ENCODE data around the gene MGRN1. TPM values are rescaled to one million over a fixed set of nuclear protein-coding genes. Genes with fewer than 3 reads are reported as not detected.

Gene MGRN1
- polyA plus RNA-seq, 3 donors: 3.7 to 48.2 (median 4.7) TPM

DNA sequence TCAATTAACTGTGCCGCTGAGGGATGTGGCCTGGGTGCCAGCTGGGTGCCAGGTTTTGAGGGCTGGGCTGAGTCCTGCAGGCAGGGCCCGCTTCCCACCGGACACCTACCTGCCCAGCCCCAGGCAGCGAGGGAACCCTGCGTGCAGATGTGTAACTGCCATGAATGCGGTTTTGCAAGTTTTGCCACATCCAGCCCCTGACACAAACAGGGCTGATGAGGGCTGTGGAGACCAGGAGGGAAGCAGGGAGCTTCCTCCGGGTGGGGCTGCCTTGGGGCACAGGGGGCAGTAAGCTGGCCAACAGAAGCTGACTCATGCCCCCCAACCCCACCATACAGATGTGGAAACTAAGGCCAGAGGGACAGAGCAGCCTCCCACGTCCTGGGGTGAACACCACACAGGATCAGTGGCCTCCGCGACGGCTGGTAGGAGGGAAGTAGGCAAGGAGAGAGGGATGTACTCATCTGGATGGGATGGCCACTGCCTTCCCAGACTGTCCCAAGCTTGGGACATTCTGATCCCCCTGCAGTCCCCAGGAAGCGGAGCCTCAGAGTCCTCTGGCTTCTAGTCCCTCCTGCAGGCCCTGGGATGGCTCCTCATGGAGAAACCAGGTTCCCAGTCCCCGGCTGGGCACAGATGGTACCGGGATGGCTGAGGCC lies 11.5 kb upstream of the MGRN1 start:
- Mint-ChIP-seq H3K36me3 (peaks cover 5 to 16% of the 10 kb centered on the region in 2 donors), H3K27me3 (ENCODE audit: low read depth in 3 of 3) (peaks cover 0 to 3% (median 0%) of the 10 kb centered on the region in 3 donors), H3K4me1 (peaks cover 47% of the 10 kb centered on the region), H3K27ac (peak overlapping the region in 4 of 7 donors; percentile 19 to 82 (median 63)), H3K4me3 (peak overlapping the region; percentile 78 to 84), H3K9me3 (peaks cover 0 to 1% (median 0%) of the 10 kb centered on the region in 7 donors)
- Histone ChIP-seq H3K27me3 (ENCODE audit: control insufficient read depth in 2 of 2, insufficient read depth in 2 of 2, low read length in 2 of 2) (no peaks in the 10 kb centered on the region), H3K36me3 (replicated peaks in 1 of 2; ENCODE audit: control insufficient read depth in 1 of 2, insufficient read depth in 2 of 2, low read length in 2 of 2) (peaks cover 11 to 18% of the 10 kb centered on the region in 2 donors), H3K4me1 (ENCODE audit: control insufficient read depth in 1 of 2, insufficient read depth in 2 of 2, low read length in 2 of 2) (peaks cover 47 to 53% of the 10 kb centered on the region in 2 donors), H3K9me3 (replicated peaks in 1 of 2; ENCODE audit: control insufficient read depth in 1 of 2, insufficient read depth in 1 of 2, low read length in 2 of 2) (no peaks in the 10 kb centered on the region), H3K79me2 (ENCODE audit: insufficient read depth, low read length) (peaks cover 51% of the 10 kb centered on the region), H3K4me3 (replicated peaks in 1 of 3; ENCODE audit: low read depth in 2 of 3, low read length in 3 of 3) (peak overlapping the region; percentile 61 to 76 (median 64)), H2AFZ (ENCODE audit: insufficient read depth, low read depth, low read length, poor library complexity, severe bottlenecking) (no peak overlapping the region), H4K20me1 (ENCODE audit: insufficient read depth, low read length) (peaks cover 58% of the 10 kb centered on the region), H3K27ac (ENCODE audit: low read depth in 1 of 2, low read length in 2 of 2) (peak overlapping the region in 1 of 2 donors; percentile 78), H3K4me2 (replicated peaks; ENCODE audit: extremely low read depth, low read length, poor library complexity, severe bottlenecking) (peak overlapping the region; percentile 96), H3K9ac (ENCODE audit: insufficient read depth, low read length, poor library complexity, severe bottlenecking) (peak overlapping the region; percentile 85)
- TF ChIP-seq, protein P1, sequence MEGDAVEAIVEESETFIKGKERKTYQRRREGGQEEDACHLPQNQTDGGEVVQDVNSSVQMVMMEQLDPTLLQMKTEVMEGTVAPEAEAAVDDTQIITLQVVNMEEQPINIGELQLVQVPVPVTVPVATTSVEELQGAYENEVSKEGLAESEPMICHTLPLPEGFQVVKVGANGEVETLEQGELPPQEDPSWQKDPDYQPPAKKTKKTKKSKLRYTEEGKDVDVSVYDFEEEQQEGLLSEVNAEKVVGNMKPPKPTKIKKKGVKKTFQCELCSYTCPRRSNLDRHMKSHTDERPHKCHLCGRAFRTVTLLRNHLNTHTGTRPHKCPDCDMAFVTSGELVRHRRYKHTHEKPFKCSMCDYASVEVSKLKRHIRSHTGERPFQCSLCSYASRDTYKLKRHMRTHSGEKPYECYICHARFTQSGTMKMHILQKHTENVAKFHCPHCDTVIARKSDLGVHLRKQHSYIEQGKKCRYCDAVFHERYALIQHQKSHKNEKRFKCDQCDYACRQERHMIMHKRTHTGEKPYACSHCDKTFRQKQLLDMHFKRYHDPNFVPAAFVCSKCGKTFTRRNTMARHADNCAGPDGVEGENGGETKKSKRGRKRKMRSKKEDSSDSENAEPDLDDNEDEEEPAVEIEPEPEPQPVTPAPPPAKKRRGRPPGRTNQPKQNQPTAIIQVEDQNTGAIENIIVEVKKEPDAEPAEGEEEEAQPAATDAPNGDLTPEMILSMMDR (IDR thresholded peaks at IDR 0.05): no peak
- intact Hi-C loops (cut with micrococcal nuclease): loop anchor here in 1 of 2 donors (5.0 to 10.0 kb wide), 2 partner anchors 39 to 98 kb away; no protein-coding TSS in a partner anchor
- 44% methylated on average over 7 of the region's 14 CpGs for WGBS (ENCODE audit: insufficient coverage)
- DNase-seq: peak in 1 of 3 donors; percentile 30

DNA sequence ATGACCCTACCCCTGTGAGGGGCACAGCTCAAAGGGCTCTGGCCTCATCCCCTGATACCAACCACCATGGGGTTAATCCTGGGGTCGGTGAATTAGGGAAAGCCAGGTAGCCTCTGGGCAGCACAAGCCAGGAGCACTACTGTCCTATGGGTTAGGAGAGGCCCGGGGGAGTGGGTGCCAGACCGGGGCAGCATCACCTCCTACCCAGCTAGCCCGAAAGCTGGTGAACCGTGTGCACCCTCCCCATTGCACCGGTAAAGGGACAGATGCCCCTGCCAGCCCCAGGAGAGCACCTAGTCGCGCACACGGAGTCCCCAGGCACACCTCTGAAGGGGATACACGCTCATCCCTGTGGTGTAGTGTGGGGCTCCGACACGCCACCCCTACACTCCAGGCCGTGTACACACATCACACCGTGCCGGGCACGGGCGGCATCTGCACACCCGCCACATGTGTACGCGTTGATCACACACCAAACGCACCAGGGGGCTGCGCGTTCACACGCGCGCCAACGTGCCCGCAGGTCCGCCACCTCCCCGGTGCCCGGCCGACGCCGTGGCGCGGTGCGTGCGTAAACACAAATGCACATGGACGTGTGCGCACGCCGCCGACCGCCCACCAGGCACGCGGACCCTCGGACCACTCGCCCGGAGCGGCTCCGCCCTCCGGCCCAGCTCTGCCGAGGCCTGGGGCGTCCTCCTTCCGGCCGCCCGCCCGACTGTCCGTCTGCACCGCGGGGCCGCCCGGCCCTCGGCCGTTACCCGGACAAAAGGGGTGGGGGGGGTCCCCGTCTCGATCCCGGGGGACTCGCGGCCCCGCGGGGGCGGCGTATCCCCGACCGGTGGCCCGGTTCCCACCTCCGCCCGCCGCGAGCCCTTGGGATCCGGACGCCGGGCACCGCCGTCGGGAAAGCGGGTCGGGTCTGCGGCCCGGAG lies 10.7 kb upstream of the MGRN1 start:
- peaks cover 0 to 2% (median 0%) of the 10 kb centered on the region in 3 donors for H3K27me3 Mint-ChIP-seq (ENCODE audit: low read depth in 3 of 3)
- Histone ChIP-seq H3K9ac (ENCODE audit: insufficient read depth, low read length, poor library complexity, severe bottlenecking) (peak overlapping the region; percentile 85), H3K27ac (ENCODE audit: low read depth in 1 of 2, low read length in 2 of 2) (peak overlapping the region in 1 of 2 donors; percentile 78), H3K9me3 (replicated peaks in 1 of 2; ENCODE audit: control insufficient read depth in 1 of 2, insufficient read depth in 1 of 2, low read length in 2 of 2) (no peaks in the 10 kb centered on the region), H3K4me3 (replicated peaks in 1 of 3; ENCODE audit: low read depth in 2 of 3, low read length in 3 of 3) (peak overlapping the region; percentile 61 to 76 (median 64)), H3K79me2 (ENCODE audit: insufficient read depth, low read length) (peaks cover 51% of the 10 kb centered on the region), H3K36me3 (replicated peaks in 1 of 2; ENCODE audit: control insufficient read depth in 1 of 2, insufficient read depth in 2 of 2, low read length in 2 of 2) (peaks cover 5 to 10% of the 10 kb centered on the region in 2 donors), H3K4me2 (replicated peaks; ENCODE audit: extremely low read depth, low read length, poor library complexity, severe bottlenecking) (peak overlapping the region; percentile 96), H3K27me3 (ENCODE audit: control insufficient read depth in 2 of 2, insufficient read depth in 2 of 2, low read length in 2 of 2) (no peaks in the 10 kb centered on the region), H2AFZ (ENCODE audit: insufficient read depth, low read depth, low read length, poor library complexity, severe bottlenecking) (peak overlapping the region; percentile 87), H3K4me1 (ENCODE audit: control insufficient read depth in 1 of 2, insufficient read depth in 2 of 2, low read length in 2 of 2) (peaks cover 47 to 53% of the 10 kb centered on the region in 2 donors), H4K20me1 (ENCODE audit: insufficient read depth, low read length) (peaks cover 52% of the 10 kb centered on the region)
- peaks cover 47% of the 10 kb centered on the region for H3K4me1 Mint-ChIP-seq
- H3K4me3 Mint-ChIP-seq: peak overlapping the region; percentile 78 to 84
- peaks cover 2 to 8% of the 10 kb centered on the region in 2 donors for H3K36me3 Mint-ChIP-seq
- intact Hi-C loops (cut with micrococcal nuclease): loop anchor here in 1 of 2 donors (2.0 to 10.0 kb wide), 3 partner anchors 38 to 99 kb away; partner anchors contain the start of gene CDIP1
- DNase-seq: no peak
- H3K27ac Mint-ChIP-seq: peak overlapping the region in 4 of 7 donors; percentile 19 to 80 (median 60)
- TF ChIP-seq, protein P1 (IDR thresholded peaks at IDR 0.05): no peak
- under 1% methylated on average over 85 of the region's 92 CpGs for WGBS (ENCODE audit: insufficient coverage)
- H3K9me3 Mint-ChIP-seq: peaks cover 0 to 1% (median 0%) of the 10 kb centered on the region in 7 donors

All from CD14-positive monocyte (primary cell).